Bronchial epithelial cell (primary cell): ENCODE data around the gene GPX3. TPM values are rescaled to one million over a fixed set of nuclear protein-coding genes. Genes with fewer than 3 reads are reported as not detected.

Source experiments
- DNase-seq: peaks from one replicate; pipeline ENCODE4 v3.0.0-alpha.2; 2010; ENCODE audit warnings: low read depth
- FAIRE-seq: peaks from 2 replicates; lab custom pipeline; 2011; peaks lifted over from hg19 to GRCh38; lab: Jason Lieb, UNC
- H3K27me3 ChIP-seq: 2 replicates; pipeline ENCODE4 v1.5.1; 2011; ENCODE audit warnings: low read length; ENCODE audit not compliant: control insufficient read depth, insufficient read depth
- H3K36me3 ChIP-seq: 2 replicates; pipeline ENCODE4 v1.5.1; 2011; ENCODE audit warnings: low read length; ENCODE audit not compliant: control insufficient read depth, insufficient read depth
- H3K4me3 ChIP-seq: 2 replicates; pipeline ENCODE4 v1.5.1; 2011; ENCODE audit warnings: mild to moderate bottlenecking, low read depth, low read length, control low read depth
- CTCF ChIP-seq: IDR thresholded peaks from 2 replicates; pipeline ENCODE4 v1.5.1; 2011; ENCODE audit warnings: mild to moderate bottlenecking, moderate library complexity, low read length, control low read depth, inconsistent platforms; ENCODE audit not compliant: insufficient read depth, severe bottlenecking
- total RNA-seq: library from RNA; depleted of rRNA; stranded (reverse); fragments of >200 nt; gene quantifications from 2 replicates; pipeline ENCODE4 v1.2.1, GENCODE V29; 2014

The GPX3 gene
- total RNA-seq, 1 donor from 2014 or later, result 79.0 TPM

GRCh38 chr5:151025250-151025606, 4.8 kb downstream of the GPX3 start:
- no peak for TF ChIP-seq CTCF
- no peak for FAIRE-seq
- Histone ChIP-seq H3K36me3 (peaks cover 27% of the 10 kb centered on the region), H3K27me3 (no peaks in the 10 kb centered on the region), H3K4me3 (no peak overlapping the region)
- DNase-seq, result no peak

- Histone ChIP-seq H3K4me3 (no peak overlapping the region), H3K36me3 (peaks cover 27% of the 10 kb centered on the region), H3K27me3 (no peaks in the 10 kb centered on the region)
- no peak for DNase-seq
- no peak for TF ChIP-seq CTCF
- FAIRE-seq, result no peak
These were observed 5.7 kb downstream of the GPX3 start for GRCh38 chr5:151026088-151026487.

- FAIRE-seq (no peak), DNase-seq (no peak)
- Histone ChIP-seq H3K4me3 (no peak overlapping the region), H3K27me3 (no peaks in the 10 kb centered on the region), H3K36me3 (peaks cover 30% of the 10 kb centered on the region)
- TF ChIP-seq CTCF, result no peak
These were observed 6.3 kb downstream of the GPX3 start for GRCh38 chr5:151026679-151027078.

GRCh38 chr5:151027961-151028479, 7.6 kb downstream of the GPX3 start:
- Histone ChIP-seq H3K4me3 (no peak overlapping the region), H3K36me3 (peaks cover 33% of the 10 kb centered on the region), H3K27me3 (no peaks in the 10 kb centered on the region)
- DNase-seq (no peak), FAIRE-seq (peak; percentile 23)
- TF ChIP-seq CTCF, result no peak

GRCh38 chr5:151028717-151029116, 8.3 kb downstream of the GPX3 start:
- H3K4me3 ChIP-seq, result no peak overlapping the region
- FAIRE-seq (no peak), DNase-seq (no peak)
- H3K27me3 ChIP-seq, result no peaks in the 10 kb centered on the region
- H3K36me3 ChIP-seq, result peaks cover 37% of the 10 kb centered on the region
- no peak for TF ChIP-seq CTCF
